Esophagus squamous epithelium (tissue), 4 donors: ENCODE measurements around the gene GPX3.

Source experiments
- CTCF ChIP-seq, 6 experiments: fragments of 450-650 bp in 4 of 6; fragments of 200-600 bp in 2 of 6; sonication (generic) in 2 of 6; IDR thresholded peaks; one replicate each; pipeline ENCODE4 v1.5.1; 2016 to 2019; ENCODE audit warnings: antibody characterized with exemption in 6 of 6, mild to moderate bottlenecking in 4 of 6, moderate library complexity in 4 of 6
- POLR2A ChIP-seq, 4 donors: fragments of 450-650 bp; IDR thresholded peaks; one replicate each; pipeline ENCODE4 v1.6.1; 2017; ENCODE audit warnings: antibody characterized with exemption in 4 of 4, mild to moderate bottlenecking in 4 of 4, moderate library complexity in 3 of 4

DNA sequence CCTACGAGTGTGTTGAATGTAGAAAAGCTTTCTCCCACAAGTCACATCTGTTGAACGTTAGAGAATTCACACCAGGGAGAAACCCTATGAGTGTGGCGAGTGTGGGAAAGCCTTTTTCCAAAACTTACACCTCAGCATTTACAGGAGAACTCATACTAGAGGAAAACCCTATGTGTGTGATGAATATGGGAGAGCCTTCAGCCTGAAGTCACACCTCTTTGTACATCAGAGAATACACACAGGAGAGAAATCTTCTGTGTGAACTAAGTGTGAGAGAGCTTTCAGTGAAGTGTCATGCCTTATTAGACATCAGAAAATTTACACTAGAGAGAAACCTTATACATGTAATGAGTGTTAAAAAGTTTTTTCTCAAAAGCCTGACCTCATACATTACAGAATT is 41.8 kb upstream of the GPX3 start:
- no peak for TF ChIP-seq CTCF (IDR thresholded peaks at IDR 0.05)
- no peak for TF ChIP-seq POLR2A (IDR thresholded peaks at IDR 0.05)
